Mononuclear cell (primary cell): ENCODE measurements around the gene TMEM247. TPM values are rescaled to one million over a fixed set of nuclear protein-coding genes. Genes with fewer than 3 reads are reported as not detected.
"Not testable (repeated sequence)": the region's sequence is repeated elsewhere in the genome, so short reads cannot be mapped to it uniquely, and the experiment has no call there.

ENCODE experiments used
- H3K27me3 ChIP-seq: 2 replicates; pipeline ENCODE4 v1.6.0; 2011; ENCODE audit warnings: low read length, control low read depth; ENCODE audit not compliant: insufficient read depth
- H3K4me1 ChIP-seq: 2 replicates; pipeline ENCODE4 v1.5.1; 2011; ENCODE audit warnings: mild to moderate bottlenecking, low read length, control low read depth; ENCODE audit not compliant: insufficient read depth
- H3K4me3 ChIP-seq: 2 replicates; pipeline ENCODE4 v1.5.1; 2011; ENCODE audit warnings: mild to moderate bottlenecking, low read length, moderate library complexity
- H3K9me3 ChIP-seq: 2 replicates; pipeline ENCODE4 v1.5.1; 2011; ENCODE audit warnings: low read depth, mild to moderate bottlenecking, control low read depth, low read length
- total RNA-seq: library from RNA; depleted of rRNA; stranded (reverse); fragments of >200 nt; gene quantifications from one replicate; pipeline ENCODE4 v1.2.3, GENCODE V29; 2012

TMEM247 gene
- total RNA-seq, 1 donor: not detected

- no peaks in the 10 kb centered on the region for H3K27me3 ChIP-seq
- no peak overlapping the region for H3K4me3 ChIP-seq
- H3K4me1 ChIP-seq: no peaks in the 10 kb centered on the region
- H3K9me3 ChIP-seq: no peaks in the 10 kb centered on the region
Measured at GRCh38 chr2:46508312-46508711, 28.9 kb downstream of the TMEM247 start.

GRCh38 chr2:46508759-46509158 lies 29.4 kb downstream of the TMEM247 start:
- Histone ChIP-seq H3K27me3 (no peaks in the 10 kb centered on the region), H3K4me3 (no peak overlapping the region), H3K9me3 (no peaks in the 10 kb centered on the region), H3K4me1 (no peaks in the 10 kb centered on the region)

DNA sequence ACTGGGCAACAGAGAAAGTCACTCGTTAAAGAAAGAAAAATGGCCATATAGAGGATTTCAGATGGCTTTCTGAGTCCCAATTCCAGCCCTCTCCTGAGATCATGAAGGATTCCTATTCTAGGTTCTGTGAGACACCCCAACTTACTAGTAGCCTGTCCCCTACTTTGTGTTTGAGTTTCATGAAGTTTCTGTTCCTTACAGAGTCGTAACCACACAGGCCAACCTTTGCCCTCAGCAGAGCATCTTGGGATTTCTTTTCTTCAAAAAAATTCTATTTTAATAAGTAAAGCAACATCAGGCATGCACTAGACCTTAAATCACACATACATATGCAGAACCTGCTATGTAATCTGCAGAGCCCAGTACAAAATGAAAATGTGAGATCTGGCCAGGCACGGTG lies 30.4 kb downstream of the TMEM247 start:
- H3K4me1 ChIP-seq: no peaks in the 10 kb centered on the region
- H3K9me3 ChIP-seq: peaks cover 4% of the 10 kb centered on the region
- H3K4me3 ChIP-seq: no peak overlapping the region
- no peaks in the 10 kb centered on the region for H3K27me3 ChIP-seq

- Histone ChIP-seq H3K9me3 (peaks cover 13% of the 10 kb centered on the region), H3K27me3 (no peaks in the 10 kb centered on the region), H3K4me3 (no peak overlapping the region), H3K4me1 (no peaks in the 10 kb centered on the region)
Measured at GRCh38 chr2:46510598-46511177, 31.3 kb downstream of the TMEM247 start.

- Histone ChIP-seq H3K4me3 (no peak overlapping the region), H3K27me3 (no peaks in the 10 kb centered on the region), H3K4me1 (no peaks in the 10 kb centered on the region), H3K9me3 (peaks cover 28% of the 10 kb centered on the region)
Measured at GRCh38 chr2:46512185-46512584, 32.8 kb downstream of the TMEM247 start.

DNA sequence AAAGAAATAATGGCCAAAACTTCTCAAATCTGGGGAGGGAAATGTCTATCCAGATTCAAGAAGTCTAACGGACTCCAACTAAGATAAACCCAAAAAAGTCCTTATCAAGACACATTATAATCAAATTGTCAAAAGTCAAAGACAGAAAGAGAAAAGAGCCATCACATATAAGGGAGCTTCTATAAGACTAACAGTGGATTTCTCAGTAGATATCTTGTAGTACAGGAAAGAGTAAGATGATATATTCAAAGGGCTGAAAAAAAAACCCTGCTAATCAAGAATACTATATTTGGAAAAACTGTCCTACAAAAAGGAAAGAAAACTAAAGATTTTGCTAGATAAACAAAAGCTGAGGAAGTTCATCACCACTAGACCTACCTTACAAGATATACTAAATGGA lies 35.4 kb downstream of the TMEM247 start:
- H3K4me1 ChIP-seq: no peaks in the 10 kb centered on the region
- peaks cover 28% of the 10 kb centered on the region for H3K9me3 ChIP-seq
- H3K4me3 ChIP-seq: no peak overlapping the region
- H3K27me3 ChIP-seq: no peaks in the 10 kb centered on the region

GRCh38 chr2:46517485-46517884 lies 38.1 kb downstream of the TMEM247 start:
- H3K4me3 ChIP-seq: no peak overlapping the region
- H3K27me3 ChIP-seq: no peaks in the 10 kb centered on the region
- peaks cover 28% of the 10 kb centered on the region for H3K9me3 ChIP-seq
- H3K4me1 ChIP-seq: peaks cover 10% of the 10 kb centered on the region

DNA sequence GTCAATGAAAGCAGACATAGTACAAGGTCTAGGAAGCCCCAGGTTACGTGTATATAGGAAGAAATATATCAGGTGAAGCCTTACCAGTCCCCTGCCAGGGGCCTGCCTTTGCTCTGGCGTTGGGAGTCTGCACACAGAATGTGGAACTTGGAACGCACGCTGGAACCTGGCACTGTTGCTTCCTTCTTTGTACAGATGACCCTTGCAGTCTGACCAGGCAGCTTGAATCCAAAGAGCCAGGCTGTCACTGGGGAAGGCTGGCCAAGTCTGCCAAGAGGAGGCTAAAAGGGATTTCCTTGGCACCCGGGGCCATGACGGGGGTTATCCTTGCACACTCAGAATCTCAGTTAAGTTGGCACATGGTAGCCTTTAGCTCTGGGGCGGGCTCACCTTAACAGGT lies 39.5 kb downstream of the TMEM247 start:
- H3K4me3 ChIP-seq: no peak overlapping the region
- peaks cover 28% of the 10 kb centered on the region for H3K9me3 ChIP-seq
- H3K4me1 ChIP-seq: peaks cover 10% of the 10 kb centered on the region

GRCh38 chr2:46519265-46519664 lies 39.9 kb downstream of the TMEM247 start:
- Histone ChIP-seq H3K4me3 (no peak overlapping the region), H3K4me1 (peaks cover 10% of the 10 kb centered on the region)

More for the DNA sequence above, 39.5 kb downstream of the TMEM247 start:
- no peaks in the 10 kb centered on the region for H3K27me3 ChIP-seq

GRCh38 chr2:46520130-46520711 lies 40.9 kb downstream of the TMEM247 start:
- peaks cover 20% of the 10 kb centered on the region for H3K9me3 ChIP-seq
- no peak overlapping the region for H3K4me3 ChIP-seq
- H3K27me3 ChIP-seq: no peaks in the 10 kb centered on the region
- H3K4me1 ChIP-seq: peaks cover 10% of the 10 kb centered on the region

More at GRCh38 chr2:46519265-46519664, 39.9 kb downstream of the TMEM247 start:
- Histone ChIP-seq H3K27me3 (no peaks in the 10 kb centered on the region), H3K9me3 (peaks cover 28% of the 10 kb centered on the region)

- Histone ChIP-seq H3K4me1 (peaks cover 10% of the 10 kb centered on the region), H3K27me3 (no peaks in the 10 kb centered on the region), H3K4me3 (no peak overlapping the region), H3K9me3 (peaks cover 9% of the 10 kb centered on the region)
Measured at GRCh38 chr2:46521215-46521683, 41.9 kb downstream of the TMEM247 start.

DNA sequence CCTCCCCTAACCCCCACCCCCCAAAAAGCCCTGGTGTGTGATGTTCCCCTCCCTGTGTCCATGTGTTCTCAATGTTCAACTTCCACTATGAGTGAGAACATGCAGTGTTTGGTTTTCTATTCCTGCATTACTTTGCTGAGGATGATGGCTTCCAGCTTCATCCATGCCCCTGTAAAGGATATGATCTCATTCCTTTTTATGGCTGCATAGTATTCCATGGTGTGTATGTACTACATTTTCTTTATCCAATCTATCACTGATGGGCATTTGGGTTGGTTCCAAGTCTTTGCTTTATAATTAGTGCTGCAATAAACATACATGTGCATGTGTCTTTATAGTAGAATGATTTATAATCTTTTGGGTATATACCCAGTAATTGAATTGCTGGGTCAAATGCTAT lies 43.0 kb downstream of the TMEM247 start:
- not testable (repeated sequence) for H3K4me3 ChIP-seq, H3K4me1 ChIP-seq, H3K27me3 ChIP-seq, H3K9me3 ChIP-seq

GRCh38 chr2:46525522-46526155 lies 46.3 kb downstream of the TMEM247 start:
- Histone ChIP-seq H3K27me3 (no peaks in the 10 kb centered on the region), H3K4me3 (no peak overlapping the region), H3K4me1 (peaks cover 8% of the 10 kb centered on the region), H3K9me3 (no peaks in the 10 kb centered on the region)

- H3K9me3 ChIP-seq: no peaks in the 10 kb centered on the region
- H3K4me1 ChIP-seq: no peaks in the 10 kb centered on the region
- H3K27me3 ChIP-seq: no peaks in the 10 kb centered on the region
- no peak overlapping the region for H3K4me3 ChIP-seq
Measured at GRCh38 chr2:46528880-46529279, 49.5 kb downstream of the TMEM247 start.

GRCh38 chr2:46530639-46531038 lies 51.3 kb downstream of the TMEM247 start:
- Histone ChIP-seq H3K4me3 (no peak overlapping the region), H3K4me1 (peaks cover 15% of the 10 kb centered on the region), H3K27me3 (no peaks in the 10 kb centered on the region), H3K9me3 (no peaks in the 10 kb centered on the region)

DNA sequence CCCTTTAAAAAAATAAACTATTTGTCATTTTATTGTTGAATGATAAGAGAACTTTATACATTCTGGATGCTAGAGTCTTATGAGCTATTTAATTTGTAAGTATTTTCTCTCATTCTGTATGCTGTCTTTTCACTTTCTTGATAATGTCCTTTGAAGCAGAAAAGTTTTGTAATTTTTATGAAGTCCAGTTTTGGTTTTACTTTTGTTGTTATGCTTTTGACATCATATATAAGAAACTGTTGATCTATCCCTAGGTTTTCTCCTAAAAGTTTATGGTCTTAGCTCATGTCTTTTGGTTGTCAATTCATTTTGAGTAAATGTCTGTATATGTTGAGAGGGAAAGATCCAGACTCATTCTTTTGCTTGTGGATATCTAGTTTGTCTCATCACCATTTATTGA lies 52.5 kb downstream of the TMEM247 start:
- Histone ChIP-seq H3K4me3 (no peak overlapping the region), H3K9me3 (no peaks in the 10 kb centered on the region), H3K27me3 (no peaks in the 10 kb centered on the region), H3K4me1 (peaks cover 27% of the 10 kb centered on the region)
